Heart left ventricle (tissue), 16 donors: ENCODE data around the gene SMARCA2. TPM values are rescaled to one million over a fixed set of nuclear protein-coding genes. Genes with fewer than 3 reads are reported as not detected.

Experiments
- ATAC-seq, 4 donors: fragments of 200-7000 bp; cut with Tn5 transposase; one replicate each; pipeline ENCODE4 v1.9.1; 2020 to 2022; ENCODE audit warnings: moderate library complexity in 4 of 4, mild to moderate bottlenecking in 3 of 4, moderate number of reproducible peaks in 1 of 4
- DNase-seq, 5 donors: peaks; one replicate each; pipeline ENCODE4 v3.0.0-alpha.2; 2020
- H3K27ac ChIP-seq, 12 donors: fragments of 200-600 bp; sonication (generic) in 4 of 12; one replicate each; pipeline versions ENCODE4 v1.5.0 to v1.8.0; 2016 to 2022; ENCODE audit warnings: mild to moderate bottlenecking in 2 of 12
- H3K27me3 ChIP-seq, 9 donors: fragments of 200-600 bp; sonication (generic) in 2 of 9; one replicate each; pipeline versions ENCODE4 v1.5.1 to v1.8.0; 2016 to 2022; ENCODE audit warnings: mild to moderate bottlenecking in 3 of 9
- H3K36me3 ChIP-seq, 9 donors: fragments of 200-600 bp; sonication (generic) in 2 of 9; one replicate each; pipeline versions ENCODE4 v1.5.0 to v1.8.0; 2018 to 2022; ENCODE audit warnings: mild to moderate bottlenecking in 2 of 9
- H3K4me1 ChIP-seq, 12 donors: fragments of 200-600 bp; sonication (generic) in 4 of 12; one replicate each; pipeline versions ENCODE4 v1.5.0 to v1.8.0; 2016 to 2022; ENCODE audit warnings: mild to moderate bottlenecking in 3 of 12
- H3K4me3 ChIP-seq, 12 donors: fragments of 200-600 bp; sonication (generic) in 4 of 12; one replicate each; pipeline versions ENCODE4 v1.5.0 to v1.8.0; 2017 to 2022; ENCODE audit warnings: mild to moderate bottlenecking in 9 of 12, moderate library complexity in 4 of 12
- H3K9me3 ChIP-seq, 12 donors: fragments of 200-600 bp; sonication (generic) in 4 of 12; one replicate each; pipeline versions ENCODE4 v1.5.0 to v1.8.0; 2016 to 2022; ENCODE audit warnings: mild to moderate bottlenecking in 1 of 12
- POLR2A ChIP-seq, 2 donors: fragments of 450-650 bp; IDR thresholded peaks; one replicate each; pipeline ENCODE4 v1.6.1; 2017; ENCODE audit warnings: antibody characterized with exemption in 2 of 2, mild to moderate bottlenecking in 2 of 2, moderate library complexity in 2 of 2
- WGBS, 4 donors: extraction: QIAGEN DNeasy Blood & Tissue Kit in 2 of 4; methylation state at CpG; one replicate each; pipeline versions ENCODE4 v1.1.5 to v1.1.7; 2013 to 2018; 5-methylcytosine and 5-hydroxymethylcytosine counted together
- intact Hi-C, 10 donors: fragments of 100-400 bp; cut with DNase I; formaldehyde crosslinking; loops; one replicate each; pipeline versions ENCODE4 v1.11.1 to v1.14.2; 2022
- long read RNA-seq, 3 donors: library from polyadenylated mRNA; unstranded; transcript quantifications; one replicate each; pipeline ENCODE4 v2.0.0, GENCODE V29; 2020 to 2021
- polyA plus RNA-seq, 2 donors: library from polyadenylated mRNA; stranded (reverse); fragments of 200-250 nt; gene quantifications; one replicate each; pipeline ENCODE4 v1.2.3, GENCODE V29; 2013
- total RNA-seq, 9 donors: library from RNA; depleted of rRNA in 2 of 9; stranded (reverse); fragments of >200 nt in 2 of 9; fragmentation: NEBNext Ultra II Directional in 3 of 9; extraction: Animal tissue kit (Norgen Biotek cat#: 25700) in 3 of 9; gene quantifications; one replicate each; pipeline versions ENCODE4 v1.1.0 to v1.2.4, GENCODE V29; 2016 to 2023
- TF ChIP-seq, protein P1 (sequence below), 12 donors: fragments of 200-600 bp; sonication (generic) in 4 of 12; IDR thresholded peaks; one replicate each; pipeline versions ENCODE4 v1.5.0 to v1.8.0; 2018 to 2022; ENCODE audit warnings: antibody characterized with exemption in 12 of 12, mild to moderate bottlenecking in 5 of 12
- donor health status: ischemic (EF 13 %, LVEDD 7.1; RV severe dilation, severe dysfunction).
- donor health status: healthy with polysubstance abuse.
- donor health status: DM: no; HTN: yes; CAD: no.
- donor health status: DM: no; HTN: no; CAD: no.
- donor health status: ischemic (EF 25% LVEDD 6.9; RV normal size, moderate dysfunction).
- donor health status: ischemic (EF 25% LVEDD 5.7; RV mildly dilated, moderate dysfunction).
- donor health status: healthy.
- donor health status: DM: yes; HTN: yes; CAD: no.
- donor health status: ischemic (EF 35%, LVEDD 5.7; RV mildly dilated, moderate dysfunction).
- donor health status: nonischemic (EF 11% LVEDD 7.7; RV severe dilation, severe dysfunction).
- donor health status: DM: yes; HTN: yes; CAD: no.
- donor health status: PGD.
- donor health status: ischemic (EF 29% LVEDD 5.4; RV normal size, mild dysfunction).
- donor health status: nonischemic (EF 23%, LVEDD 6.1; RV moderate dilation, normal function).

The SMARCA2 gene
- total RNA-seq (100 to 1,000 TPM in 6 of 9 donors, 10 to 100 TPM in 3; 88.0 to 149 (median 115) TPM), polyA plus RNA-seq (10 to 100 TPM; 29.3 to 31.8 TPM)
- long read RNA-seq, donor 1, full-length matches to known transcripts, result 3 of 76 reads
- long read RNA-seq, donor 1, partial matches to known transcripts, result 56 of 76 reads
- long read RNA-seq, donor 1, other reads (novel, unspliced or antisense), result 17 of 76 reads
- long read RNA-seq, donor 2, full-length matches to known transcripts, result 6 of 46 reads
- long read RNA-seq, donor 2, partial matches to known transcripts, result 32 of 46 reads
- long read RNA-seq, donor 2, other reads (novel, unspliced or antisense), result 8 of 46 reads
- long read RNA-seq, donor 3, partial matches to known transcripts, result 39 of 49 reads
- long read RNA-seq, donor 3, other reads (novel, unspliced or antisense), result 10 of 49 reads

DNA sequence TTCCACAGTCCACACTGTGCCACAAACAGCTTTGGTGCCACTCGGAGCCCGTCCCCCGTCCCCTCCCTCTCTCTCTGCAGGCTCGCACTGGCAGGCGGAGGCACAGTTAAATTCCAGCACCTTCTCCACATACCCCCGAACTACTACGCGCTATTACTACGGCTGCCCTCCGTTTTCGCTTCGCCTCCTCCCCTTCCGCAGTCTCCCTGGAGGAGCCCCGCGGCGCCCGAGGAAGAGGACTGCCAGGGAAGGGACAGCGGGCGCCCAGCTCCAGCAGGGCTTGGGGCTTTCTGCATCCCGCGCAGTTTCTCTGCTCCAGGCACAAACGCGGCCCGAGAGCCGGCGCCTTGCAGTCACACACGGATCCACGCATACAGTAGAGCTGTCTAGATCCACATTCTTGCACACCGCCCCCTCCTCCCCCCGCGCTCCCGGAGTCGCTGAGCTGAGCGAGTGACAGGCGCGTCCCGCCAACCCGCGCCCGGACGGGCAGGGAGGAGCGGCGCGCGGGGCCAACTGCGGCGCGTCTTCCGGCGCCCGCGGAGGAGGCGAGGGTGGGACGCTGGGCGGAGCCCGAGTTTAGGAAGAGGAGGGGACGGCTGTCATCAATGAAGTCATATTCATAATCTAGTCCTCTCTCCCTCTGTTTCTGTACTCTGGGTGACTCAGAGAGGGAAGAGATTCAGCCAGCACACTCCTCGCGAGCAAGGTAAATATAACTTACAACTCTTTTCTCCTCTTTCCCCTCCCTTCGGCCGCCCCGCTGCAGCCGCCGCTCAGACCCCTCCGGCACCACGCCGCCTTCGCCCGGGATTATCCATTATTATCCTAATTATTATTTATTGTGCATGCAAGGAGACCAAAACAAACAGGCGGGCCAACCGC is at the start of gene SMARCA2:
SMARCA2 (plus strand) TSS at position 652 of the 885 bp plus-strand sequence. CDS start 13,676 bp downstream, outside the sequence.
- peak; percentile 98 to 99 (median 98) for DNase-seq
- Histone ChIP-seq H3K36me3 (no peaks in the 10 kb centered on the region), H3K4me3 (peak within 1 kb of the TSS; percentile 54 to 97 (median 88)), H3K27me3 (no peaks in the 10 kb centered on the region), H3K27ac (peak within 1 kb of the TSS; percentile 92 to 99 (median 97)), H3K4me1 (peaks cover 0 to 32% (median 23%) of the 10 kb centered on the region in 12 donors), H3K9me3 (no peaks in the 10 kb centered on the region)
- ATAC-seq, result peak; percentile 87 to 93 (median 90)
- 0 to 1% (median 0%) methylated on average over 60 to 71 of the region's 71 CpGs for WGBS, 4 donors
- intact Hi-C loops, result loop anchor here in 7 of 10 donors (2.0 to 10.0 kb wide), 5 partner anchors 37 to 830 kb away; partner anchors contain the start of gene PUM3 (in 2 of the 7)
- TF ChIP-seq, protein P1, sequence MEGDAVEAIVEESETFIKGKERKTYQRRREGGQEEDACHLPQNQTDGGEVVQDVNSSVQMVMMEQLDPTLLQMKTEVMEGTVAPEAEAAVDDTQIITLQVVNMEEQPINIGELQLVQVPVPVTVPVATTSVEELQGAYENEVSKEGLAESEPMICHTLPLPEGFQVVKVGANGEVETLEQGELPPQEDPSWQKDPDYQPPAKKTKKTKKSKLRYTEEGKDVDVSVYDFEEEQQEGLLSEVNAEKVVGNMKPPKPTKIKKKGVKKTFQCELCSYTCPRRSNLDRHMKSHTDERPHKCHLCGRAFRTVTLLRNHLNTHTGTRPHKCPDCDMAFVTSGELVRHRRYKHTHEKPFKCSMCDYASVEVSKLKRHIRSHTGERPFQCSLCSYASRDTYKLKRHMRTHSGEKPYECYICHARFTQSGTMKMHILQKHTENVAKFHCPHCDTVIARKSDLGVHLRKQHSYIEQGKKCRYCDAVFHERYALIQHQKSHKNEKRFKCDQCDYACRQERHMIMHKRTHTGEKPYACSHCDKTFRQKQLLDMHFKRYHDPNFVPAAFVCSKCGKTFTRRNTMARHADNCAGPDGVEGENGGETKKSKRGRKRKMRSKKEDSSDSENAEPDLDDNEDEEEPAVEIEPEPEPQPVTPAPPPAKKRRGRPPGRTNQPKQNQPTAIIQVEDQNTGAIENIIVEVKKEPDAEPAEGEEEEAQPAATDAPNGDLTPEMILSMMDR (IDR thresholded peaks at IDR 0.05), result no peak
- TF ChIP-seq POLR2A (IDR thresholded peaks at IDR 0.05), result peak; percentile 60 to 95

DNA sequence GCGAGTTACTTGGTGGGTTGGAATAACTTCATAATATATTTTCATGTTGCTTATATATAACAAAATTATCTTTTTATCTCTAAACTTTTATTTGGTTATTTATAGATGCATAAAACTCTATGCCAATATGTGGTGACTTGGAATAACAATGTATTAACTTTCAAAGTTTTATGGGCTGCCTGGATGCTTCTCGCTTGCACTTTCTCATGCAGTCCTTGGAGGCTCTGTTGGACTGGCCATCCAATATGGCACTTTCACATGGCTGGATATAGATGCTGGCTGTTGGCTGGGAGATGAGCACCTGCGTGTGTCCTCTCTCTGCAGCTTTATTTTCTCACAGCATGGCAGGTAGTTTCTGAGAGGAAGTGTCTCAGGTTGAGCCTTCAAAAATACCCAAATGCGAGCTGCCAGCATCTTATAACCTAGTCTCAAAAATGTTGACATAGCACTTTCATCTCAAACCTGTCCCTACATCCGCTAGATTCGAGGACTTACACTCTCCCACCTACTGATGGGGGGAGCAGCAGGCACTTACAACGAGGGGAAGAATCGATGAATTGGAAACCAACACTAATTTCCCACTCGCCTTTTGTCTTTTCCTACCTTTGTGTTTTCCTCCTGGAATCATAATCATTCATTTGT is 48.3 kb upstream of the SMARCA2 start:
- no peaks in the 10 kb centered on the region for H3K36me3 ChIP-seq
- WGBS, 4 donors, result 86 to 92% (median 88%) methylated on average over 9 of the region's 9 CpGs
- H3K27ac ChIP-seq, result no peak overlapping the region
- no peaks in the 10 kb centered on the region for H3K4me1 ChIP-seq
- no peak overlapping the region for H3K4me3 ChIP-seq
- H3K9me3 ChIP-seq, result no peaks in the 10 kb centered on the region
- no peak for TF ChIP-seq POLR2A (IDR thresholded peaks at IDR 0.05)
- TF ChIP-seq, protein P1 (IDR thresholded peaks at IDR 0.05), result no peak
- intact Hi-C loops, result no loop called here
- no peak for DNase-seq
- no peaks in the 10 kb centered on the region for H3K27me3 ChIP-seq
- no peak for ATAC-seq

DNA sequence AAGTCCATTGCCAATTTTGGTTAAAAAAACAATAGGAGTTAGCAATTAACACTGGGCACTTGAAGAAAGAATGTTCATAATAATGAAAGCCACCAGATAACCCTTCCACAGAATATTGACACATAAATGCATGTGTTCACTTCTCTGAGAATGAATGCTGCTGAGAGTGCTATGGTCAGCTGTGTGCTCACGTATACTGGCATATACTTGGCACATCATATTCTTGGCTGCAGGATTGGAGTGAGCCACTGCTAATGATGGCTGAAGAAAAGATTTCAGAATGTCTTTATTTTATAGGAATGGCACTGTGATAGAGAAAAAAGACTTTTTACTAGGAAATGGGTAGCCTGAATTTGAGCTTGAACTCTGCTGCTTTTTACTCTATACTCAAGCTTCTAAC is 46.0 kb upstream of the SMARCA2 start:
- Histone ChIP-seq H3K4me3 (no peak overlapping the region), H3K4me1 (no peaks in the 10 kb centered on the region), H3K9me3 (no peaks in the 10 kb centered on the region), H3K36me3 (no peaks in the 10 kb centered on the region), H3K27me3 (no peaks in the 10 kb centered on the region), H3K27ac (no peak overlapping the region)
- DNase-seq (no peak), ATAC-seq (no peak)
- WGBS, 4 donors, result 35 to 58% (median 50%) methylated on average over 1 of the region's 1 CpG
- intact Hi-C loops, result no loop called here
- no peak for TF ChIP-seq POLR2A (IDR thresholded peaks at IDR 0.05)

DNA sequence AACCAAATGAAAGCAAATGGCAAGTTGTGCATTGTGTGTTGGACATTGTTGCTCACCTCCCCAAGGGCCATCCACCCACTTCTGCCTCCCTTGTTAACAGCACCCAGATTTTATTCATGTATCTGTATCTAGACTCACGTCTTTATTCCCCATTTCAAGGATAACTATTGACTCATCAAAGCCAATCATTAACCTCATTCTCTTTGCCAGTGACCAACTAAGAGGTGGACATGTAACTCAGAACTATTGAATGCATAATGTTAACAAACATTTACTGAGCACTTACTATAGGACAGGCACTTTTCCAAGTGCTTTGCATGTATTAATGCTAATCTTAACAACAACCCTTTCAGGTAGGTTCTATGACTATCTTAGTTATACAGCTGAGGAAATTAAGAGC is 45.2 kb upstream of the SMARCA2 start:
- no peak for ATAC-seq
- no peak for DNase-seq
- H3K27me3 ChIP-seq, result no peaks in the 10 kb centered on the region
- H3K27ac ChIP-seq, result no peak overlapping the region
- intact Hi-C loops, result no loop called here
- H3K4me1 ChIP-seq, result no peaks in the 10 kb centered on the region
- no peak overlapping the region for H3K4me3 ChIP-seq
- H3K9me3 ChIP-seq, result no peaks in the 10 kb centered on the region
- WGBS, 4 donors, result 65 to 93% (median 85%) methylated on average over 1 of the region's 1 CpG
- TF ChIP-seq, protein P1 (IDR thresholded peaks at IDR 0.05), result no peak
- TF ChIP-seq POLR2A (IDR thresholded peaks at IDR 0.05), result no peak
- H3K36me3 ChIP-seq, result no peaks in the 10 kb centered on the region
